Hematopoietic multipotent progenitor cell treated with erythropoietin and hydrocortisone succinate and interleukin-3 and kit ligand, for 17 days (in vitro differentiated cells): Measurements from ENCODE around the gene LIPT2.
A peak's percentile ranks its signal among the peaks of the same experiment; 100 is the strongest.
"Not testable (repeated sequence)": the region's sequence is repeated elsewhere in the genome, so short reads cannot be mapped to it uniquely, and the experiment has no call there.

Experiments used
- DNase-seq: peaks from one replicate; pipeline ENCODE4 v3.0.0-alpha.2; 2015; ENCODE audit warnings: low spot score

The LIPT2 gene

GRCh38 chr11:74492974-74493790, at the start of gene LIPT2:
LIPT2 (minus strand) TSS chr11:74493724; CDS start chr11:74493703, 21 bp downstream.
- DNase-seq, result peak; percentile 89

- DNase-seq, result no peak
Observed at GRCh38 chr11:74541466-74541865, 47.9 kb upstream of the LIPT2 start.

- DNase-seq, result no peak
Observed at GRCh38 chr11:74540270-74540669, 46.7 kb upstream of the LIPT2 start.

GRCh38 chr11:74538680-74539079, 45.2 kb upstream of the LIPT2 start:
- DNase-seq, result no peak

- DNase-seq, result no peak
Observed at GRCh38 chr11:74535371-74536160, 42.0 kb upstream of the LIPT2 start.

GRCh38 chr11:74534946-74535275, 41.4 kb upstream of the LIPT2 start:
- DNase-seq, result not testable (repeated sequence)

- DNase-seq, result no peak
Observed at GRCh38 chr11:74534216-74534945, 40.9 kb upstream of the LIPT2 start.

- no peak for DNase-seq
Observed at GRCh38 chr11:74533421-74533820, 39.9 kb upstream of the LIPT2 start.

- DNase-seq, result no peak
Observed at GRCh38 chr11:74532501-74533246, 39.1 kb upstream of the LIPT2 start.

GRCh38 chr11:74524978-74525377, 31.5 kb upstream of the LIPT2 start:
- DNase-seq, result no peak

GRCh38 chr11:74524501-74524900, 31.0 kb upstream of the LIPT2 start:
- DNase-seq, result no peak

GRCh38 chr11:74522776-74523175, 29.3 kb upstream of the LIPT2 start:
- no peak for DNase-seq

GRCh38 chr11:74521666-74522252, 28.2 kb upstream of the LIPT2 start:
- no peak for DNase-seq

- no peak for DNase-seq
Observed at GRCh38 chr11:74520927-74521665, 27.6 kb upstream of the LIPT2 start.

GRCh38 chr11:74520316-74520715, 26.8 kb upstream of the LIPT2 start:
- no peak for DNase-seq

- DNase-seq, result no peak
Observed at GRCh38 chr11:74519710-74520109, 26.2 kb upstream of the LIPT2 start.

- not testable (repeated sequence) for DNase-seq
Observed at GRCh38 chr11:74517592-74517991, 24.1 kb upstream of the LIPT2 start.

- DNase-seq, result no peak
Observed at GRCh38 chr11:74507582-74507981, 14.1 kb upstream of the LIPT2 start.

GRCh38 chr11:74506823-74507222, 13.3 kb upstream of the LIPT2 start:
- no peak for DNase-seq

GRCh38 chr11:74505911-74506310, 12.4 kb upstream of the LIPT2 start:
- no peak for DNase-seq
